LoVo (cell line): ENCODE measurements around the gene SDC4.

Experiments used
- DNase-seq: peaks from one replicate; pipeline ENCODE4 v3.0.0-alpha.2; 2016; ENCODE audit warnings: low spot score

The SDC4 gene

GRCh38 chr20:45318948-45319347 lies 29.3 kb downstream of the SDC4 start:
- DNase-seq = no peak

GRCh38 chr20:45318386-45318939 lies 29.8 kb downstream of the SDC4 start:
- no peak for DNase-seq

- DNase-seq = no peak
These were observed 30.4 kb downstream of the SDC4 start for GRCh38 chr20:45317826-45318225.

GRCh38 chr20:45316150-45317080 lies 31.8 kb downstream of the SDC4 start:
- DNase-seq = no peak

GRCh38 chr20:45315672-45316071 lies 32.6 kb downstream of the SDC4 start:
- no peak for DNase-seq

GRCh38 chr20:45313943-45314342 lies 34.3 kb downstream of the SDC4 start:
- no peak for DNase-seq

GRCh38 chr20:45313065-45313695 lies 35.0 kb downstream of the SDC4 start:
- DNase-seq = no peak

- no peak for DNase-seq
These were observed 36.0 kb downstream of the SDC4 start for GRCh38 chr20:45312241-45312640.

GRCh38 chr20:45311589-45312211 lies 36.5 kb downstream of the SDC4 start:
- DNase-seq = peak; percentile 78

- DNase-seq = no peak
These were observed 39.1 kb downstream of the SDC4 start for GRCh38 chr20:45309075-45309474.

- no peak for DNase-seq
These were observed 40.0 kb downstream of the SDC4 start, which contains the start of gene MATN4 for GRCh38 chr20:45308117-45308778. Gene MATN4 (minus strand): TSS chr20:45308299. CDS start chr20:45305582, 2,717 bp downstream.

- DNase-seq = no peak
These were observed 41.1 kb downstream of the SDC4 start for GRCh38 chr20:45307076-45307640.

- DNase-seq = no peak
These were observed 41.7 kb downstream of the SDC4 start, which contains the start of gene RBPJL for GRCh38 chr20:45306431-45306982. Gene RBPJL (plus strand): TSS chr20:45306840. CDS start chr20:45306923, 83 bp downstream.

GRCh38 chr20:45305262-45305661 lies 43.0 kb downstream of the SDC4 start:
- DNase-seq = no peak

GRCh38 chr20:45304464-45304999 lies 43.7 kb downstream of the SDC4 start:
- DNase-seq = no peak

- no peak for DNase-seq
These were observed 44.4 kb downstream of the SDC4 start for GRCh38 chr20:45303586-45304463.

GRCh38 chr20:45301824-45302271 lies 46.4 kb downstream of the SDC4 start:
- DNase-seq = no peak

GRCh38 chr20:45300961-45301360 lies 47.3 kb downstream of the SDC4 start:
- DNase-seq = no peak

GRCh38 chr20:45299786-45300185 lies 48.4 kb downstream of the SDC4 start:
- no peak for DNase-seq
